VCaP (cell line): ENCODE data around the gene ANKMY1.

ENCODE experiments used
- H3K27ac ChIP-seq: fragments of 450-650 bp; 2 replicates; pipeline ENCODE4 v1.5.1; 2017
- CTCF ChIP-seq: fragments of 450-650 bp; conservative IDR thresholded peaks from 2 replicates; pipeline ENCODE4 v1.5.1; 2017; ENCODE audit warnings: mild to moderate bottlenecking, moderate library complexity

Gene ANKMY1

GRCh38 chr2:240451108-240451611 is 106.6 kb downstream of the ANKMY1 start:
- no peak for TF ChIP-seq CTCF
- peak overlapping the region; percentile 71; the same call in 1 of the 2 replicates for H3K27ac ChIP-seq

- H3K27ac ChIP-seq = no peak overlapping the region
Observed at GRCh38 chr2:240450532-240451107, 107.2 kb downstream of the ANKMY1 start.

GRCh38 chr2:240449764-240450531 is 107.8 kb downstream of the ANKMY1 start:
- TF ChIP-seq CTCF = no peak
- no peak overlapping the region for H3K27ac ChIP-seq

More at GRCh38 chr2:240450532-240451107, 107.2 kb downstream of the ANKMY1 start:
- TF ChIP-seq CTCF = no peak

- TF ChIP-seq CTCF = no peak
- H3K27ac ChIP-seq = no peak overlapping the region
Observed at GRCh38 chr2:240448387-240449274, 109.2 kb downstream of the ANKMY1 start.

- no peak overlapping the region for H3K27ac ChIP-seq
- TF ChIP-seq CTCF = no peak
Observed at GRCh38 chr2:240447934-240448333, 109.9 kb downstream of the ANKMY1 start.

- no peak overlapping the region for H3K27ac ChIP-seq
- no peak for TF ChIP-seq CTCF
Observed at GRCh38 chr2:240447331-240447730, 110.5 kb downstream of the ANKMY1 start.
